ENCODE measurements around the gene NCOA5.

DNA sequence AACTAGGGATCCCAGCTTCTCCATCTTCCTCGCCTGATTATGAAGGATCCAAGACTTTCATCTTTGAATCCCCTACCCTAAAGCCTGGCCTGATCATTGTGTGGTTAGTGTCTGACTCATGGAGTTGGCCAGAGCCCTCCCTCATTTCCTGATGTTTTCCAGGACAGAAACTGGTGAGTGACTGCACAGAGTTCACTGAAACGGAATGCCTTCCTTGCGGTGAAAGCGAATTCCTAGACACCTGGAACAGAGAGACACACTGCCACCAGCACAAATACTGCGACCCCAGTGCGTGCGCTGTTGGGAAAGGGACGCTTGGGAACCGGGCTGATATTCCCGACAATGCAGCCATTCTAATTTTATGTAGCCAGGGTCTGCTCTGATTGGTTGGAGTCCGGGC, 32.3 kb upstream of the NCOA5 start:
- TF ChIP-seq EZH2phosphoT487 (IDR thresholded peaks at IDR 0.05; ENCODE audit: unreplicated experiment) (no peak), CTCF (conservative IDR thresholded peaks at IDR 0.05; ENCODE audit: low read depth in 2 of 2) (no peak), REST (IDR thresholded peaks at IDR 0.05; ENCODE audit: unreplicated experiment) (no peak), POLR2AphosphoS5 (IDR thresholded peaks at IDR 0.05; ENCODE audit: low read depth) (no peak), EZH2 (IDR thresholded peaks at IDR 0.05; ENCODE audit: low read depth, unreplicated experiment) (no peak), CREB1 (CRISPR knock-in tag; IDR thresholded peaks at IDR 0.05; ENCODE audit: low read depth) (no peak), NANOG (IDR thresholded peaks at IDR 0.05; ENCODE audit: borderline replicate concordance) (no peak), JUNB (IDR thresholded peaks at IDR 0.05; ENCODE audit: unreplicated experiment) (no peak), ZNF331 (CRISPR knock-in tag; IDR thresholded peaks at IDR 0.05; ENCODE audit: low read depth) (no peak), STAT1 (IDR thresholded peaks at IDR 0.05; ENCODE audit: unreplicated experiment) (no peak), ZNF114 (CRISPR knock-in tag; IDR thresholded peaks at IDR 0.05) (no peak)
- TF ChIP-seq, protein P1, sequence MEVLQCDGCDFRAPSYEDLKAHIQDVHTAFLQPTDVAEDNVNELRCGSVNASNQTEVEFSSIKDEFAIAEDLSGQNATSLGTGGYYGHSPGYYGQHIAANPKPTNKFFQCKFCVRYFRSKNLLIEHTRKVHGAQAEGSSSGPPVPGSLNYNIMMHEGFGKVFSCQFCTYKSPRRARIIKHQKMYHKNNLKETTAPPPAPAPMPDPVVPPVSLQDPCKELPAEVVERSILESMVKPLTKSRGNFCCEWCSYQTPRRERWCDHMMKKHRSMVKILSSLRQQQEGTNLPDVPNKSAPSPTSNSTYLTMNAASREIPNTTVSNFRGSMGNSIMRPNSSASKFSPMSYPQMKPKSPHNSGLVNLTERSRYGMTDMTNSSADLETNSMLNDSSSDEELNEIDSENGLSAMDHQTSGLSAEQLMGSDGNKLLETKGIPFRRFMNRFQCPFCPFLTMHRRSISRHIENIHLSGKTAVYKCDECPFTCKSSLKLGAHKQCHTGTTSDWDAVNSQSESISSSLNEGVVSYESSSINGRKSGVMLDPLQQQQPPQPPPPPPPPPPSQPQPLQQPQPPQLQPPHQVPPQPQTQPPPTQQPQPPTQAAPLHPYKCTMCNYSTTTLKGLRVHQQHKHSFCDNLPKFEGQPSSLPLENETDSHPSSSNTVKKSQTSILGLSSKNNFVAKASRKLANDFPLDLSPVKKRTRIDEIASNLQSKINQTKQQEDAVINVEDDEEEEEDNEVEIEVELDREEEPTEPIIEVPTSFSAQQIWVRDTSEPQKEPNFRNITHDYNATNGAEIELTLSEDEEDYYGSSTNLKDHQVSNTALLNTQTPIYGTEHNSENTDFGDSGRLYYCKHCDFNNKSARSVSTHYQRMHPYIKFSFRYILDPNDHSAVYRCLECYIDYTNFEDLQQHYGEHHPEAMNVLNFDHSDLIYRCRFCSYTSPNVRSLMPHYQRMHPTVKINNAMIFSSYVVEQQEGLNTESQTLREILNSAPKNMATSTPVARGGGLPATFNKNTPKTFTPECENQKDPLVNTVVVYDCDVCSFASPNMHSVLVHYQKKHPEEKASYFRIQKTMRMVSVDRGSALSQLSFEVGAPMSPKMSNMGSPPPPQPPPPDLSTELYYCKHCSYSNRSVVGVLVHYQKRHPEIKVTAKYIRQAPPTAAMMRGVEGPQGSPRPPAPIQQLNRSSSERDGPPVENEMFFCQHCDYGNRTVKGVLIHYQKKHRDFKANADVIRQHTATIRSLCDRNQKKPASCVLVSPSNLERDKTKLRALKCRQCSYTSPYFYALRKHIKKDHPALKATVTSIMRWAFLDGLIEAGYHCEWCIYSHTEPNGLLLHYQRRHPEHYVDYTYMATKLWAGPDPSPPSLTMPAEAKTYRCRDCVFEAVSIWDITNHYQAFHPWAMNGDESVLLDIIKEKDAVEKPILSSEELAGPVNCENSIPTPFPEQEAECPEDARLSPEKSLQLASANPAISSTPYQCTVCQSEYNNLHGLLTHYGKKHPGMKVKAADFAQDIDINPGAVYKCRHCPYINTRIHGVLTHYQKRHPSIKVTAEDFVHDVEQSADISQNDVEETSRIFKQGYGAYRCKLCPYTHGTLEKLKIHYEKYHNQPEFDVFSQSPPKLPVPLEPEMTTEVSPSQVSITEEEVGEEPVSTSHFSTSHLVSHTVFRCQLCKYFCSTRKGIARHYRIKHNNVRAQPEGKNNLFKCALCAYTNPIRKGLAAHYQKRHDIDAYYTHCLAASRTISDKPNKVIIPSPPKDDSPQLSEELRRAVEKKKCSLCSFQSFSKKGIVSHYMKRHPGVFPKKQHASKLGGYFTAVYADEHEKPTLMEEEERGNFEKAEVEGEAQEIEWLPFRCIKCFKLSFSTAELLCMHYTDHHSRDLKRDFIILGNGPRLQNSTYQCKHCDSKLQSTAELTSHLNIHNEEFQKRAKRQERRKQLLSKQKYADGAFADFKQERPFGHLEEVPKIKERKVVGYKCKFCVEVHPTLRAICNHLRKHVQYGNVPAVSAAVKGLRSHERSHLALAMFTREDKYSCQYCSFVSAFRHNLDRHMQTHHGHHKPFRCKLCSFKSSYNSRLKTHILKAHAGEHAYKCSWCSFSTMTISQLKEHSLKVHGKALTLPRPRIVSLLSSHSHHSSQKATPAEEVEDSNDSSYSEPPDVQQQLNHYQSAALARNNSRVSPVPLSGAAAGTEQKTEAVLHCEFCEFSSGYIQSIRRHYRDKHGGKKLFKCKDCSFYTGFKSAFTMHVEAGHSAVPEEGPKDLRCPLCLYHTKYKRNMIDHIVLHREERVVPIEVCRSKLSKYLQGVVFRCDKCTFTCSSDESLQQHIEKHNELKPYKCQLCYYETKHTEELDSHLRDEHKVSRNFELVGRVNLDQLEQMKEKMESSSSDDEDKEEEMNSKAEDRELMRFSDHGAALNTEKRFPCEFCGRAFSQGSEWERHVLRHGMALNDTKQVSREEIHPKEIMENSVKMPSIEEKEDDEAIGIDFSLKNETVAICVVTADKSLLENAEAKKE (CRISPR knock-in tag; IDR thresholded peaks at IDR 0.05): no peak
- TF ChIP-seq, protein P2, sequence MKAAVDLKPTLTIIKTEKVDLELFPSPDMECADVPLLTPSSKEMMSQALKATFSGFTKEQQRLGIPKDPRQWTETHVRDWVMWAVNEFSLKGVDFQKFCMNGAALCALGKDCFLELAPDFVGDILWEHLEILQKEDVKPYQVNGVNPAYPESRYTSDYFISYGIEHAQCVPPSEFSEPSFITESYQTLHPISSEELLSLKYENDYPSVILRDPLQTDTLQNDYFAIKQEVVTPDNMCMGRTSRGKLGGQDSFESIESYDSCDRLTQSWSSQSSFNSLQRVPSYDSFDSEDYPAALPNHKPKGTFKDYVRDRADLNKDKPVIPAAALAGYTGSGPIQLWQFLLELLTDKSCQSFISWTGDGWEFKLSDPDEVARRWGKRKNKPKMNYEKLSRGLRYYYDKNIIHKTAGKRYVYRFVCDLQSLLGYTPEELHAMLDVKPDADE (IDR thresholded peaks at IDR 0.05): no peak
